Lower leg skin (tissue), 3 donors: ENCODE data around the gene MAEA.

ENCODE experiments used
- POLR2A ChIP-seq, 2 donors: fragments of 450-650 bp; IDR thresholded peaks; one replicate each; pipeline ENCODE4 v1.6.1; 2016 to 2017; ENCODE audit warnings: antibody characterized with exemption in 2 of 2, mild to moderate bottlenecking in 1 of 2, moderate library complexity in 1 of 2
- TF ChIP-seq, protein P1 (sequence below), 3 donors: fragments of 450-650 bp; IDR thresholded peaks; one replicate each; pipeline ENCODE4 v1.5.1; 2016; ENCODE audit warnings: antibody characterized with exemption in 3 of 3, mild to moderate bottlenecking in 3 of 3, moderate library complexity in 2 of 3

DNA sequence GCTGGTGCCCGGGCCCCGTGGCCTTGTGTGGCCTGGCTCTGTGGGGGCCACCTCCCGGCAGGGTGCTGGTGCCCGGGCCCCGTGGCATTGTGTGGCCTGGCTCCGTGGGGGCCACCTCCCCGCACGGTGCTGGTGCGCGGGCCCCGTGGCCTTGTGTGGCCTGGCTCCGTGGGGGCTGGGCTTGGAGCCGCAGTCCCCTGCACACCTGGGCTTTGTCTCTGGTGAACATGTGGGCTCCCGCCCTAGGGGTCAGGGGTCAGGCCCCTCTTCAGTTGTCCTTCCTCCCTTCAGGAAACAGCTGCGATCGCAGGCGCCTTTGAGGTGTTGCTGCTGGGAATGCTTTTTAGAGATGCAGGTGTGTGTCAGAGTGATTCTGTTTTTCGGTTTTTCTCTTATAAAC is 74.5 kb downstream of the MAEA start:
- TF ChIP-seq, protein P1, sequence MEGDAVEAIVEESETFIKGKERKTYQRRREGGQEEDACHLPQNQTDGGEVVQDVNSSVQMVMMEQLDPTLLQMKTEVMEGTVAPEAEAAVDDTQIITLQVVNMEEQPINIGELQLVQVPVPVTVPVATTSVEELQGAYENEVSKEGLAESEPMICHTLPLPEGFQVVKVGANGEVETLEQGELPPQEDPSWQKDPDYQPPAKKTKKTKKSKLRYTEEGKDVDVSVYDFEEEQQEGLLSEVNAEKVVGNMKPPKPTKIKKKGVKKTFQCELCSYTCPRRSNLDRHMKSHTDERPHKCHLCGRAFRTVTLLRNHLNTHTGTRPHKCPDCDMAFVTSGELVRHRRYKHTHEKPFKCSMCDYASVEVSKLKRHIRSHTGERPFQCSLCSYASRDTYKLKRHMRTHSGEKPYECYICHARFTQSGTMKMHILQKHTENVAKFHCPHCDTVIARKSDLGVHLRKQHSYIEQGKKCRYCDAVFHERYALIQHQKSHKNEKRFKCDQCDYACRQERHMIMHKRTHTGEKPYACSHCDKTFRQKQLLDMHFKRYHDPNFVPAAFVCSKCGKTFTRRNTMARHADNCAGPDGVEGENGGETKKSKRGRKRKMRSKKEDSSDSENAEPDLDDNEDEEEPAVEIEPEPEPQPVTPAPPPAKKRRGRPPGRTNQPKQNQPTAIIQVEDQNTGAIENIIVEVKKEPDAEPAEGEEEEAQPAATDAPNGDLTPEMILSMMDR (IDR thresholded peaks at IDR 0.05), result no peak
- TF ChIP-seq POLR2A (IDR thresholded peaks at IDR 0.05), result no peak
